ENCODE measurements around the gene RELCH.

DNA sequence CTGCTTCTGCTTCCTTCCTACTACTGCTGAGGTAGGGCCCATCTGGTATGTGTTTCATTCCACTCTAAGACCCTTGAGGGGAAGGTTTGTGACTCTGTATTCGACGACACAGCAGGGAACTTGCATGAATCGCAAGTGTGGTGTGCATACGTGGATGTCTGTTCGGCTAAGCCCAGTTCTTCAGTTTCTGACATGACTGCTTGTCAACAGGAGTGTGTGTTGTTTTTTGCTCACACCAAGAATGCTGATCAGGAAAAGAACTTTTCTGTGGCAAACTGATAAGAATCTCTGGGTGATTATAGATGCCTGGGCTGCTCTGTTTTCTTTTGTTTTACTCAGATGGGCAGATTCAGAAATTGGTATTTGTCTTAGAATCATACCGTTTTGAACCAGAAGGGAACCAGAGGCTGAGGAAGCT is 160.0 kb downstream of the RELCH start:
- TF ChIP-seq POLR2A (IDR thresholded peaks at IDR 0.05; ENCODE audit: insufficient read depth in 1 of 2, low read depth in 2 of 2, low read length in 2 of 2): no peak
- TF ChIP-seq, protein P1, sequence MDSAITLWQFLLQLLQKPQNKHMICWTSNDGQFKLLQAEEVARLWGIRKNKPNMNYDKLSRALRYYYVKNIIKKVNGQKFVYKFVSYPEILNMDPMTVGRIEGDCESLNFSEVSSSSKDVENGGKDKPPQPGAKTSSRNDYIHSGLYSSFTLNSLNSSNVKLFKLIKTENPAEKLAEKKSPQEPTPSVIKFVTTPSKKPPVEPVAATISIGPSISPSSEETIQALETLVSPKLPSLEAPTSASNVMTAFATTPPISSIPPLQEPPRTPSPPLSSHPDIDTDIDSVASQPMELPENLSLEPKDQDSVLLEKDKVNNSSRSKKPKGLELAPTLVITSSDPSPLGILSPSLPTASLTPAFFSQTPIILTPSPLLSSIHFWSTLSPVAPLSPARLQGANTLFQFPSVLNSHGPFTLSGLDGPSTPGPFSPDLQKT (CRISPR knock-in tag; IDR thresholded peaks at IDR 0.05; ENCODE audit: borderline replicate concordance): no peak
- TF ChIP-seq, protein P2, sequence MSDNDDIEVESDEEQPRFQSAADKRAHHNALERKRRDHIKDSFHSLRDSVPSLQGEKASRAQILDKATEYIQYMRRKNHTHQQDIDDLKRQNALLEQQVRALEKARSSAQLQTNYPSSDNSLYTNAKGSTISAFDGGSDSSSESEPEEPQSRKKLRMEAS (IDR thresholded peaks at IDR 0.05): no peak
